ENCODE results near the gene RAB3A.
A peak's percentile ranks its signal among the peaks of the same experiment; 100 is the strongest.

Gene RAB3A

GRCh38 chr19:18205200-18205892, 1.5 kb upstream of the RAB3A start:
- peak; percentile 91 for DNase-seq (ENCODE audit: low spot score)
- Histone ChIP-seq H3K27ac (peak overlapping the region; percentile 93 to 97), H3K4me3 (peak overlapping the region; percentile 69)
- no peak for TF ChIP-seq CTCF (IDR thresholded peaks at IDR 0.05)

GRCh38 chr19:18204394-18205199, 755 bp upstream of the RAB3A start:
- no peak for TF ChIP-seq CTCF (IDR thresholded peaks at IDR 0.05)
- H3K27ac ChIP-seq, result peak overlapping the region; percentile 93 to 97
- DNase-seq (ENCODE audit: low spot score), result no peak
- peak overlapping the region; percentile 69 for H3K4me3 ChIP-seq

GRCh38 chr19:18203408-18203862, 407 bp downstream of the RAB3A start:
- Histone ChIP-seq H3K27ac (peak overlapping the region; percentile 31 to 75), H3K4me3 (peak overlapping the region; percentile 94)
- TF ChIP-seq CTCF (IDR thresholded peaks at IDR 0.05), result no peak
- DNase-seq (ENCODE audit: low spot score), result no peak

- Histone ChIP-seq H3K4me3 (peak overlapping the region; percentile 94), H3K27ac (no peak overlapping the region)
- DNase-seq (ENCODE audit: low spot score), result no peak
- TF ChIP-seq CTCF (IDR thresholded peaks at IDR 0.05), result no peak
These were observed 949 bp downstream of the RAB3A start for GRCh38 chr19:18202778-18203407.

- H3K4me3 ChIP-seq, result no peak overlapping the region
- DNase-seq (ENCODE audit: low spot score), result no peak
- no peak overlapping the region for H3K27ac ChIP-seq
- TF ChIP-seq CTCF (IDR thresholded peaks at IDR 0.05), result no peak
These were observed 1.5 kb downstream of the RAB3A start for GRCh38 chr19:18202397-18202777.

- TF ChIP-seq CTCF (IDR thresholded peaks at IDR 0.05), result no peak
- no peak overlapping the region for H3K4me3 ChIP-seq
- no peak for DNase-seq (ENCODE audit: low spot score)
- H3K27ac ChIP-seq, result no peak overlapping the region
These were observed 5.5 kb downstream of the RAB3A start for GRCh38 chr19:18198374-18198773.

Data from coronary artery (tissue), 2 donors.